Left cardiac atrium (tissue), 2 donors: ENCODE data around the gene CHRD. TPM values are rescaled to one million over a fixed set of nuclear protein-coding genes. Genes with fewer than 3 reads are reported as not detected.

Source experiments
- total RNA-seq, 2 donors: library from RNA; stranded (reverse); fragmentation: NEBNext Ultra II Directional; extraction: Animal tissue kit (Norgen Biotek cat#: 25700); gene quantifications; one replicate each; pipeline ENCODE4 v1.2.1, GENCODE V29; 2021
- donor health status: DM: no; HTN: yes; CAD: no; lungs with severe emphysema.
- donor health status: DM: yes; HTN: yes; CAD: no.

Gene CHRD
- total RNA-seq, 2 donors from 2014 or later, result 7.2 to 12.2 TPM

Other genes with a start within 250 kb of the CHRD start
- 10 to 100 TPM; 29.1 to 30.5 TPM for gene EIF2B5, start 244.7 kb upstream of the CHRD start, total RNA-seq
- gene DVL3, start 224.7 kb upstream of the CHRD start, total RNA-seq, result 10 to 100 TPM; 42.6 to 66.2 TPM
- gene AP2M1, start 205.2 kb upstream of the CHRD start, total RNA-seq, result 100 to 1,000 TPM; 278 to 314 TPM
- gene ABCF3, start 193.9 kb upstream of the CHRD start, total RNA-seq, result 10 to 100 TPM; 54.4 to 78.2 TPM
- not detected for gene VWA5B2, start 150.5 kb upstream of the CHRD start, total RNA-seq
- gene ALG3, start 131.1 kb upstream of the CHRD start, total RNA-seq, result 10 to 100 TPM; 23.2 to 28.2 TPM
- 1 to 10 TPM; 1.9 to 3.1 TPM for gene EEF1AKMT4, start 130.4 kb upstream of the CHRD start, total RNA-seq
- gene CAMK2N2, start 118.5 kb upstream of the CHRD start, total RNA-seq, result under 1 TPM in 1 of 2 donors, not detected in 1; 0.18 TPM
- 1 to 10 TPM in 1 of 2 donors, not detected in 1; 1.1 TPM for gene ECE2, start 104.0 kb upstream of the CHRD start, total RNA-seq
- gene PSMD2, start 80.8 kb upstream of the CHRD start, total RNA-seq, result 100 to 1,000 TPM; 176 to 217 TPM
- gene EIF4G1, start 65.4 kb upstream of the CHRD start, total RNA-seq, result 100 to 1,000 TPM; 229 to 275 TPM
- 10 to 100 TPM; 21.0 to 31.1 TPM for gene FAM131A, start 42.5 kb upstream of the CHRD start, total RNA-seq
- 1 to 10 TPM; 2.3 to 2.6 TPM for gene CLCN2, start 18.4 kb upstream of the CHRD start, total RNA-seq
- 10 to 100 TPM; 26.8 to 34.4 TPM for gene POLR2H, start 18.3 kb upstream of the CHRD start, total RNA-seq
- gene THPO, start 1.8 kb upstream of the CHRD start, total RNA-seq, result under 1 TPM; 0.50 to 0.58 TPM
- 1 to 10 TPM; 1.6 to 1.7 TPM for gene EPHB3, start 181.7 kb downstream of the CHRD start, total RNA-seq